IMR-90 (cell line): ENCODE data around the gene BBS1. TPM values are rescaled to one million over a fixed set of nuclear protein-coding genes. Genes with fewer than 3 reads are reported as not detected.

Source experiments
- ATAC-seq: fragments of 200-7000 bp; cut with Tn5 transposase; 2 replicates; pipeline ENCODE4 v1.9.1; 2020; ENCODE audit warnings: low read depth, mild to moderate bottlenecking, moderate library complexity
- BruUV-seq: library from RNA; stranded (reverse); fragments of 400-500 nt; replicated peaks from 2 replicates; lab custom pipeline; 2021; lab: Mats Ljungman, UMichigan
- CTCF ChIA-PET: fragments of 300-600 bp; formaldehyde crosslinking; extraction: SDS; loops from one replicate; lab custom pipeline; 2021; ENCODE audit warnings: antibody characterized with exemption; lab: Yijun Ruan, JAX
- POLR2A ChIA-PET: fragments of 300-600 bp; sonication (Branson Sonifier 250); formaldehyde crosslinking; loops from one replicate; lab custom pipeline; 2022; ENCODE audit warnings: antibody characterized with exemption; ENCODE audit not compliant: unreplicated experiment; lab: Charles Lee
- DNase-seq: peaks from one replicate; pipeline ENCODE4 v3.0.0; 2013
- H2AFZ ChIP-seq: replicated peaks from 2 replicates; pipeline ENCODE3; 2013; ENCODE audit warnings: low read length, mild to moderate bottlenecking; ENCODE audit not compliant: poor library complexity
- H2AK5ac ChIP-seq: 2 replicates; pipeline ENCODE4 v1.6.1; 2013; ENCODE audit warnings: low read depth, low read length, inconsistent platforms
- H2AK9ac ChIP-seq: replicated peaks from 2 replicates; pipeline ENCODE3; 2013; ENCODE audit warnings: mild to moderate bottlenecking, low read depth, low read length, moderate library complexity; ENCODE audit not compliant: poor library complexity
- H2BK120ac ChIP-seq: 2 replicates; pipeline ENCODE4 v1.6.1; 2013; ENCODE audit warnings: low read depth, low read length, inconsistent platforms
- H2BK15ac ChIP-seq: 3 replicates; pipeline ENCODE4 v1.6.1; 2013; ENCODE audit warnings: low read depth, low read length, inconsistent platforms
- H2BK20ac ChIP-seq: 2 replicates; pipeline ENCODE4 v1.6.1; 2013; ENCODE audit warnings: low read depth, mild to moderate bottlenecking, inconsistent platforms, low read length, moderate library complexity
- H2BK5ac ChIP-seq: 2 replicates; pipeline ENCODE4 v1.6.1; 2013; ENCODE audit warnings: mild to moderate bottlenecking, low read depth, low read length, inconsistent platforms; ENCODE audit not compliant: poor library complexity, severe bottlenecking
- H3K14ac ChIP-seq: replicated peaks from 2 replicates; pipeline ENCODE4 v1.6.1; 2013; ENCODE audit warnings: low read depth, low read length, inconsistent platforms
- H3K18ac ChIP-seq: 2 replicates; pipeline ENCODE4 v1.6.1; 2013; ENCODE audit warnings: low read depth, low read length, control low read depth
- H3K23ac ChIP-seq: 2 replicates; pipeline ENCODE4 v1.6.1; 2013; ENCODE audit warnings: low read depth, low read length, inconsistent platforms
- H3K27ac ChIP-seq: 2 replicates; pipeline ENCODE4 v1.5.1; 2013; ENCODE audit warnings: mild to moderate bottlenecking, control low read depth, low read length; ENCODE audit not compliant: insufficient read depth
- H3K27me3 ChIP-seq: 2 replicates; pipeline ENCODE4 v1.6.1; 2013; ENCODE audit warnings: low read length; ENCODE audit not compliant: control insufficient read depth, insufficient read depth
- H3K36me3 ChIP-seq: 2 replicates; pipeline ENCODE4 v1.6.1; 2013; ENCODE audit warnings: low read length, mixed read lengths; ENCODE audit not compliant: control insufficient read depth, insufficient read depth
- H3K4ac ChIP-seq: 2 replicates; pipeline ENCODE4 v1.6.1; 2013; ENCODE audit warnings: low read depth, low read length, inconsistent platforms
- H3K4me1 ChIP-seq: 2 replicates; pipeline ENCODE4 v1.6.1; 2013; ENCODE audit warnings: low read length, mixed read lengths; ENCODE audit not compliant: control insufficient read depth, insufficient read depth
- H3K4me2 ChIP-seq: 2 replicates; pipeline ENCODE4 v1.6.1; 2013; ENCODE audit warnings: low read depth, mild to moderate bottlenecking, control low read depth, low read length, moderate library complexity
- H3K4me3 ChIP-seq: 2 replicates; pipeline ENCODE4 v1.5.1; 2013; ENCODE audit warnings: low read depth, mild to moderate bottlenecking, control low read depth, low read length, moderate library complexity; ENCODE audit not compliant: insufficient read depth
- H3K56ac ChIP-seq: 2 replicates; pipeline ENCODE4 v1.6.1; 2013; ENCODE audit warnings: low read length, inconsistent platforms; ENCODE audit not compliant: insufficient read depth; ENCODE audit errors: extremely low read depth
- H3K79me1 ChIP-seq, 2 experiments: 2 replicates each; pipeline ENCODE4 v1.6.1; 2013; ENCODE audit warnings: low read length in 2 of 2, inconsistent platforms in 1 of 2, low read depth in 1 of 2
- H3K9ac ChIP-seq: 2 replicates; pipeline ENCODE4 v1.6.1; 2013; ENCODE audit warnings: low read depth, low read length, control low read depth
- H3K9me1 ChIP-seq: 2 replicates; pipeline ENCODE4 v1.6.1; 2013; ENCODE audit warnings: low read length, inconsistent platforms; ENCODE audit not compliant: insufficient read depth
- H3K9me3 ChIP-seq: 2 replicates; pipeline ENCODE4 v1.6.1; 2013; ENCODE audit warnings: low read length; ENCODE audit not compliant: control insufficient read depth, insufficient read depth
- H4K20me1 ChIP-seq: 2 replicates; pipeline ENCODE4 v1.6.1; 2013; ENCODE audit warnings: low read length, inconsistent platforms; ENCODE audit not compliant: insufficient read depth
- H4K5ac ChIP-seq: 2 replicates; pipeline ENCODE4 v1.6.1; 2013; ENCODE audit warnings: mild to moderate bottlenecking, low read depth, low read length, control low read depth
- H4K8ac ChIP-seq, 2 experiments: 2 replicates each; pipeline ENCODE4 v1.6.1; 2013; ENCODE audit warnings: low read depth in 2 of 2, low read length in 2 of 2, control low read depth in 1 of 2, inconsistent platforms in 1 of 2
- H4K91ac ChIP-seq: 2 replicates; pipeline ENCODE4 v1.6.1; 2013; ENCODE audit warnings: low read depth, low read length, inconsistent platforms; ENCODE audit not compliant: insufficient read depth
- BHLHE40 ChIP-seq: fragments of 150-350 bp; IDR thresholded peaks from 2 replicates; pipeline ENCODE4 v1.6.1; 2016; ENCODE audit warnings: mild to moderate bottlenecking, low read depth, low read length
- CEBPB ChIP-seq: IDR thresholded peaks from 2 replicates; pipeline ENCODE4 v1.6.1; 2012; ENCODE audit warnings: low read depth, low read length, improper control_type of control experiment
- CHD1 ChIP-seq: IDR thresholded peaks from 2 replicates; pipeline ENCODE4 v1.6.1; 2012; ENCODE audit warnings: low read depth, low read length, improper control_type of control experiment
- FOS ChIP-seq: fragments of 150-350 bp; IDR thresholded peaks from 2 replicates; pipeline ENCODE4 v1.6.1; 2016; ENCODE audit warnings: low read depth, low read length
- MAFK ChIP-seq: IDR thresholded peaks from 2 replicates; pipeline ENCODE4 v1.6.1; 2012; ENCODE audit warnings: low read depth, low read length, improper control_type of control experiment
- MAZ ChIP-seq: IDR thresholded peaks from 2 replicates; pipeline ENCODE4 v1.6.1; 2012; ENCODE audit warnings: low read depth, mild to moderate bottlenecking, low read length, improper control_type of control experiment, moderate library complexity, borderline replicate concordance
- MXI1 ChIP-seq: IDR thresholded peaks from 2 replicates; pipeline ENCODE4 v1.6.1; 2012; ENCODE audit warnings: low read depth, mild to moderate bottlenecking, low read length, moderate library complexity, borderline replicate concordance
- NFE2L2 ChIP-seq: fragments of 150-350 bp; IDR thresholded peaks from 2 replicates; pipeline ENCODE4 v1.6.1; 2016; ENCODE audit warnings: low read depth, mild to moderate bottlenecking, low read length
- POLR2A ChIP-seq: IDR thresholded peaks from 2 replicates; pipeline ENCODE4 v1.6.1; 2012; ENCODE audit warnings: mild to moderate bottlenecking, low read depth, low read length
- RAD21 ChIP-seq: IDR thresholded peaks from 2 replicates; pipeline ENCODE4 v1.6.1; 2012; ENCODE audit warnings: low read length, improper control_type of control experiment
- RCOR1 ChIP-seq: IDR thresholded peaks from 2 replicates; pipeline ENCODE4 v1.6.1; 2012; ENCODE audit warnings: mild to moderate bottlenecking, low read length, improper control_type of control experiment; ENCODE audit not compliant: insufficient replicate concordance
- RFX5 ChIP-seq: IDR thresholded peaks from 2 replicates; pipeline ENCODE4 v1.8.0; 2012; ENCODE audit warnings: low read depth, mild to moderate bottlenecking, low read length, moderate library complexity
- SMC3 ChIP-seq: fragments of 150-350 bp; IDR thresholded peaks from 2 replicates; pipeline ENCODE4 v1.6.1; 2016; ENCODE audit warnings: low read depth, mild to moderate bottlenecking, antibody characterized with exemption, low read length, moderate library complexity
- WGBS, 2 experiments: methylation state at CpG; one replicate each; pipeline versions ENCODE4 v1.1.5 to v1.1.7; 2013; ENCODE audit warnings: missing lambda C conversion rate in 2 of 2; ENCODE audit not compliant: insufficient read length in 1 of 2; ENCODE audit errors: extremely low coverage in 2 of 2; 5-methylcytosine and 5-hydroxymethylcytosine counted together
- dilution Hi-C: fragments of 300-500 bp; cut with HindIII; formaldehyde crosslinking; loops from one replicate; pipeline ENCODE4 v1.14.3; 2018; ENCODE audit warnings: low sequenced_read_pairs; ENCODE audit not compliant: unreplicated experiment
- in situ Hi-C: fragments of 300-500 bp; cut with MboI; formaldehyde crosslinking; loops from 3 replicates; pipeline ENCODE4 v1.14.3; 2019; ENCODE audit warnings: low sequenced_read_pairs, inconsistent platforms, mixed read lengths
- intact Hi-C: fragments of 100-400 bp; cut with micrococcal nuclease; formaldehyde crosslinking; loops from 2 replicates; pipeline ENCODE4 v1.10.0; 2022
- polyA plus RNA-seq, 3 experiments: library from polyadenylated mRNA; depleted of rRNA; stranded (reverse); fragments of >200 nt; gene quantifications; 2 replicates each; pipeline ENCODE4 v1.2.3, GENCODE V29; 2012; ENCODE audit warnings: low replicate concordance in 1 of 3
- total RNA-seq: library from RNA; depleted of rRNA; stranded (reverse); fragments of >200 nt; gene quantifications from 2 replicates; pipeline ENCODE4 v1.2.3, GENCODE V29; 2012
- TF ChIP-seq, protein P1 (sequence below): fragments of 150-350 bp; IDR thresholded peaks from 2 replicates; pipeline ENCODE4 v1.6.1; 2017; ENCODE audit warnings: mild to moderate bottlenecking, antibody characterized with exemption, low read length, low read depth
- TF ChIP-seq, protein P2 (sequence below): fragments of 150-350 bp; IDR thresholded peaks from 2 replicates; pipeline ENCODE4 v1.6.1; 2016; ENCODE audit warnings: low read depth, mild to moderate bottlenecking, low read length, moderate library complexity, borderline replicate concordance

BBS1 gene
- total and polyA plus RNA-seq, 2 of the 4 experiments (the other 2 are of a cell fraction), result 16.5 to 20.6 TPM

DNA sequence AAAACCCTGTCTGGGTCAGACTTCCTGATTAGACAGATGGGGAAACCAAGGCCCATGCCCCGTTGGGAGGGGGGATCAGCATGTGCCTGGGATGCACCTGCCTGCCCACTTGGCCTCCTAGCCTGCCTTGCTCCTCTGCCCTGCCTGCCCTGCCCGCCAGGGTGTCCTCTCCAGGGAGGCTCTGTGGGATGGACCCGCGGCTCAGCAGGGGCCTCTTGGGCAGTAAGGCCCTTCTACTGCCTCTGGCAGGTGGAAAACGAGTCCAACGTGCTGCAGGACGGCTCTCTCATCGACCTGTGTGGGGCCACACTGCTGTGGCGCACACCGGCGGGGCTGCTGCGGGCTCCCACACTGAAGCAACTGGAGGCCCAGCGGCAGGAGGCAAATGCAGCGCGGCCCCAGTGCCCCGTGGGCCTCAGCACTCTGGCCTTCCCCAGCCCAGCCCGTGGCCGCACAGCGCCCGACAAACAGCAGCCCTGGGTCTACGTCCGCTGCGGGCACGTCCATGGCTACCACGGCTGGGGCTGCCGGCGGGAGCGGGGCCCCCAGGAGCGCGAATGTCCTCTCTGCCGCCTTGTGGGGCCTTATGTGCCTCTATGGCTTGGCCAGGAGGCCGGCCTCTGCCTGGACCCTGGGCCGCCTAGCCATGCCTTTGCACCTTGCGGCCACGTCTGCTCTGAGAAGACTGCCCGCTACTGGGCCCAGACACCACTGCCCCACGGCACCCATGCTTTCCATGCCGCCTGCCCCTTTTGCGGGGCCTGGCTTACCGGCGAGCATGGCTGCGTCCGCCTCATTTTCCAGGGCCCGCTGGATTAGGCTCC, 34.9 kb upstream of the BBS1 start:
- H2AFZ ChIP-seq, result no peak overlapping the region
- no peak overlapping the region for H3K56ac ChIP-seq
- peaks cover 29% of the 10 kb centered on the region for H3K36me3 ChIP-seq
- no peak overlapping the region for H3K18ac ChIP-seq
- H2BK15ac ChIP-seq, result no peak overlapping the region
- H2BK20ac ChIP-seq, result no peak overlapping the region
- intact Hi-C loops (no loop called here), in situ Hi-C loops (no loop called here), dilution Hi-C loops (no loop called here)
- no peak overlapping the region for H2AK9ac ChIP-seq
- CTCF ChIA-PET, result no interaction called here
- H3K9ac ChIP-seq, result no peak overlapping the region
- no peaks in the 10 kb centered on the region for H3K27me3 ChIP-seq
- H3K4me3 ChIP-seq, result no peak overlapping the region
- no peak overlapping the region for H3K4me2 ChIP-seq
- H3K4me1 ChIP-seq, result peaks cover 5% of the 10 kb centered on the region
- no peak overlapping the region for H2AK5ac ChIP-seq
- no peak overlapping the region for H4K5ac ChIP-seq
- H4K91ac ChIP-seq, result no peak overlapping the region
- H3K9me3 ChIP-seq, result no peaks in the 10 kb centered on the region
- ATAC-seq, result no peak
- no peak for DNase-seq
- H4K8ac ChIP-seq, result no peak overlapping the region
- no TSS peak for BruUV-seq
- H4K20me1 ChIP-seq, result peaks cover 11% of the 10 kb centered on the region; the same call in 1 of the 2 replicates
- H3K79me1 ChIP-seq, result peaks cover 14 to 39% of the 10 kb centered on the region in 2 experiments
- H2BK5ac ChIP-seq, result no peak overlapping the region
- no peak overlapping the region for H3K14ac ChIP-seq
- H3K27ac ChIP-seq, result no peak overlapping the region
- no peak overlapping the region for H2BK120ac ChIP-seq
- H3K23ac ChIP-seq, result no peak overlapping the region
- POLR2A ChIA-PET, result no interaction called here
- H3K4ac ChIP-seq, result no peak overlapping the region
- 0 out of 2 replicates have a peak, but pooled peaks cover 11% of the 10 kb centered on the region for H3K9me1 ChIP-seq
- WGBS, 2 experiments, result 94% methylated on average over 31 of the region's 44 CpGs; no CpG with 5 or more reads in 1 of the 2 experiments
- no peak for TF ChIP-seq RCOR1
- no peak for TF ChIP-seq NFE2L2
- no peak for TF ChIP-seq BHLHE40
- TF ChIP-seq, protein P1, sequence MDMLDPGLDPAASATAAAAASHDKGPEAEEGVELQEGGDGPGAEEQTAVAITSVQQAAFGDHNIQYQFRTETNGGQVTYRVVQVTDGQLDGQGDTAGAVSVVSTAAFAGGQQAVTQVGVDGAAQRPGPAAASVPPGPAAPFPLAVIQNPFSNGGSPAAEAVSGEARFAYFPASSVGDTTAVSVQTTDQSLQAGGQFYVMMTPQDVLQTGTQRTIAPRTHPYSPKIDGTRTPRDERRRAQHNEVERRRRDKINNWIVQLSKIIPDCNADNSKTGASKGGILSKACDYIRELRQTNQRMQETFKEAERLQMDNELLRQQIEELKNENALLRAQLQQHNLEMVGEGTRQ, result no peak
- TF ChIP-seq SMC3, result no peak
- TF ChIP-seq CHD1, result no peak
- no peak for TF ChIP-seq FOS
- TF ChIP-seq, protein P2, sequence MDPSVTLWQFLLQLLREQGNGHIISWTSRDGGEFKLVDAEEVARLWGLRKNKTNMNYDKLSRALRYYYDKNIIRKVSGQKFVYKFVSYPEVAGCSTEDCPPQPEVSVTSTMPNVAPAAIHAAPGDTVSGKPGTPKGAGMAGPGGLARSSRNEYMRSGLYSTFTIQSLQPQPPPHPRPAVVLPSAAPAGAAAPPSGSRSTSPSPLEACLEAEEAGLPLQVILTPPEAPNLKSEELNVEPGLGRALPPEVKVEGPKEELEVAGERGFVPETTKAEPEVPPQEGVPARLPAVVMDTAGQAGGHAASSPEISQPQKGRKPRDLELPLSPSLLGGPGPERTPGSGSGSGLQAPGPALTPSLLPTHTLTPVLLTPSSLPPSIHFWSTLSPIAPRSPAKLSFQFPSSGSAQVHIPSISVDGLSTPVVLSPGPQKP, result no peak
- TF ChIP-seq POLR2A, result no peak
- TF ChIP-seq RFX5, result no peak
- TF ChIP-seq CEBPB, result no peak
- TF ChIP-seq MAZ, result no peak
- no peak for TF ChIP-seq RAD21
- TF ChIP-seq MAFK, result no peak
- TF ChIP-seq MXI1, result no peak
